NCI-H2196 treated with DMSO at 0.1 percent for 48 hours (cell line): ENCODE data around the gene DNAL4.

ENCODE experiments used
- DNase-seq: peaks from one replicate; lab custom pipeline; 2025; ENCODE audit not compliant: unreplicated experiment; lab: John Stamatoyannopoulos, UW

The DNAL4 gene

DNA sequence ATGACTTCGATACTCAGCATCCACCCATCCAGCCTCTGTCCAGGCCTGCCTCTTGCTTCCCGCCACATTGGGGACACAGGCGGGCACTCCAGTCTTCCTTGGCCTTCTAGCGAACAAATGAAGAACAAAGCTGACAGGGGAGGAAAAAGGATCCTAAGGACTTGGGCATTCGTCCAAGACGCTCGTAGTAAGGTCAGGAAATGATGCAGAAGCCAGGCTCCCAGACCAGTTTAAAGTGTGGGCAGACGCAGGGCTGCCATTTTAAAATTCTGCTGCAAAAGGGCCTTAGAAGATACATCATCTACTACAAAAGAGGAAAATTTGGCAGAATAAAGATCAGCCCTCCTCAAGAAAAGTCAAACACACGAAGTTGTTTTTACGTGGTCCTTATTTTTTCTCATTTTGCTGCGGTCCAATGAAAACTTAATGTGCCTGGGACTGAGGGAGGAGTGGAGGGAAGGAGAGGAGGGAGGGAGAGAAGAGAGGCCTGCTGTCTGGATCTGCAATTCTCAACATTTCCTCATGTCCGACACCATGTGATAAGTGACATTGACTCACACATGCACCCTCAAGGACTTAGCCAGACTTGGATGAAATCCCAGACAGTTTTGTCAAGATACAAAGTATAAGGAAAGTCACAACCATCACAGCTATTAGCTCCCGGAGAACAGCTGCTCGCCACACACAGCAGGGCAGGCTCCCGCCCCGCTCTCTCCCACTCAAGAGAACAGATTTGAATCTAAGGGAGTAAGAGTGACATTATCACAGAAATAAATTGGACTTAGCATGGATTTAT is 5.7 kb downstream of the DNAL4 start:
- peak; percentile 35 for DNase-seq

- DNase-seq: no peak
Observed at GRCh38 chr22:38786631-38787030, 7.3 kb downstream of the DNAL4 start.

DNA sequence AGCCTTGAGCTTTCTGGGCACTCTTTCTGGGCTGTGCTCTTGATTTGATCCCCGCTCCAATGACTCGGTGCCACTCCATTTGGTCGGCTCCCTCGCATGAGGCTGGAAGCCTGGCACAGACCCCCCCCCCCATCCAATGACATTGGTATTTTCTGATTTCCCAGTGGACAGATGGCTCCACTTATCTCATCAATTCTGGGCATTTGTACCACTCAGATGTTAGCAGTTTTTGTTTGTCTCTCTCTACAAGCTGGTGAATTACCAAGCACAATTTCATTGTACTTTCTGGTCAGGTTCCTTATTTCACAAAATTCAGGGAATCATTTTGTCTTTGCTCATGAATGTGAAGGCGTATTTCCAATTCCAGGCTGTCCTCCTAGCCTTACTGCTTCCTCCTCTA is 9.1 kb downstream of the DNAL4 start:
- no peak for DNase-seq

DNA sequence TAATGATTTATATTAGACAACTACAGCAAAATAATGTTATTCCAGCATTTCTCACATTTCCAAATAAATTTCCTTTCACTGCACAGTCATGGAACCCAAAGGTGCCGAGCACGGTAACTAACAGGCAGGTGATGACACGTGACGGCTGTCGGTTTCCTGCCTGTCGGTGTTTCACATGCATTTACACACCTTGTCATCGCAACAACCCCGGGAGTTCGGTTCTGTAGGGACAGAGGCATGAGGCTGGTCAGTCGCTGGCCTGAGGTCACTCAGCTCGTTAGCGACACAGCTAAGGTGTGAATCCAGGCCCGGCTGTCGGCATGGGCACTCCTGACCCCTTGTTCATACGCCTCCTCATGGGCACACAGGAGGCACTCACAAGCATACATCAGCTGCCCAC is 9.9 kb downstream of the DNAL4 start:
- no peak for DNase-seq

- DNase-seq: no peak
Observed at GRCh38 chr22:38783095-38783615, 10.8 kb downstream of the DNAL4 start.

DNA sequence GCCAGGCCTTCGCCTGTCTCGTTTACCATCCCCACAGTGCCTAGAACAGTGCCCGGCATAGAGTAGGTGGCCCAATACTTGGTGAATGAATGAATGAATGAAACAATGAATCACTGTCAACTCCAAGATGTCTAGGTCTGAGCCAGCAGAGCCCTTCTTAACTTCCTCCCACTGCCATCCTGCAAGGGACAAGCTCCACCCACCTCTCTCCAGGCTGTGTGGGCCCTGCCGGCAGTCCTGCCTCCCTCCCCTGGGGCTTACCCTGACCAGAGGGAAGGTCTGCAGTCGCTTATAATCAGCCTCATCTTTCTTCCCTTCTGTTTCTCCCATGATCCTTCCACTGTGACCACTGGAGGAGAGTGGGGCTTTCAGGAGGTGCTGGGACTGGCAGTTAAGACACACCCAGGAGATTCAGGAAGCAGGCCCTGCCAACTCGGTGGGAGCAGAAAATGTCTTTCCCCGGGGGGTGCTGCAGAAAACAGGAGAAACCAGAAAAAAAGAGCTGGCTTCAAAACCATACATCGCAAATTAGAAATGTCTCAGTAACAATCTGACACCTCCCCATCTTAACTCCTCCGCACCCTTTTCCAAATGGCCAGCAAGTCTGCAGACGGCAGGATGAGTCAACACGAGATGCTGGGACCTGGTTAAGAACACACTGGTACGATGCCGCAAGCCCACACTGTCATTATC is 11.4 kb downstream of the DNAL4 start:
- no peak for DNase-seq

- DNase-seq: no peak
Observed at GRCh38 chr22:38781033-38781432, 12.9 kb downstream of the DNAL4 start.

DNA sequence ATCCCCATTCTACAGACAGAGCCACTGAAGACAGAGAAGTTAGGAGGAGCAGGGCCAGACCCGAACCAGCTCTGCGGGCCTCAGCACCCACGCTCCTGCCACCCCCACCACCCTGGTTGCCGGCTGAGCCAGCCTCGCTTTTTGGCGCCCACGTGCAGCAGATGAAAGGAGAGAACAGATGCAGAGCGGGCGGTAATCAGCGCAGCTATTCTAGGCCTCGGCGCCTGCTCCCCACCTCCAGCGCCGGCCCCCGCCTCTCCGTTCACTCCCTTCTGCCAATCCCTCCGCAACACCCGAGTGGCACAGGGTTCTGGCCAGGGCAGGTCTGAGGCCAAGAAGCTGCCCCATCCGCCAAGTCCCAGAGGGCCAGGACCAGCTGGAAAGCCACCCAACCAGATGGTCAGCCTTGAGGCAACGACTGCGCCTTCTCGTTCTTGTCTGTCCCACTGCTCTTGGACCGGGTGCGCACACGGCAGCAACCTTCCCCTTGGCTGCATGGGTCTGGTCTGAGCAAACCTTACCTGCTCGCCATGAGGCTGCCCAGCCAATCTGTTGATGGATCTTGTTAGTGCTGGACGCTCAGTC is 16.8 kb downstream of the DNAL4 start:
- no peak for DNase-seq

DNA sequence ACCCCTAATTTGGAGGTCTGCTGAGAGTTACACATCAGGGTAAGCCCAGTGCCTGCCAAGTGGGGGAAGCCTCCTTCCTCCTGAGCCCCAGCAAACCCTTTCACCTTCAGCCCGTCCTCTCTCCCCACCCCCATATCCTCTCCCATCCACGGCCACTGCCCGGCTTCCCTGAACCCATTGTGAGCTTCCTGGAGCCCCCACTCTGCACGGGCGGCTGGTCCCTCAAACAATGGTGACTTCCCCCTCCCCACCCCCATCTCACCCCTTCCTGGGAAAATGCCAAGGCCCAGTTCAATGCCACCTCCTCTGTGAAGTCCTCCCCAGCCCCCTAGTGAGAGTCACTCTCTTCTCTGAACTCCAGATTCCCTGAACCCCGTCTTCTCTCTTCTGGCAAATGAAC is 17.9 kb downstream of the DNAL4 start:
- DNase-seq: no peak

- DNase-seq: no peak
Observed at GRCh38 chr22:38775656-38776055, 18.3 kb downstream of the DNAL4 start.

DNA sequence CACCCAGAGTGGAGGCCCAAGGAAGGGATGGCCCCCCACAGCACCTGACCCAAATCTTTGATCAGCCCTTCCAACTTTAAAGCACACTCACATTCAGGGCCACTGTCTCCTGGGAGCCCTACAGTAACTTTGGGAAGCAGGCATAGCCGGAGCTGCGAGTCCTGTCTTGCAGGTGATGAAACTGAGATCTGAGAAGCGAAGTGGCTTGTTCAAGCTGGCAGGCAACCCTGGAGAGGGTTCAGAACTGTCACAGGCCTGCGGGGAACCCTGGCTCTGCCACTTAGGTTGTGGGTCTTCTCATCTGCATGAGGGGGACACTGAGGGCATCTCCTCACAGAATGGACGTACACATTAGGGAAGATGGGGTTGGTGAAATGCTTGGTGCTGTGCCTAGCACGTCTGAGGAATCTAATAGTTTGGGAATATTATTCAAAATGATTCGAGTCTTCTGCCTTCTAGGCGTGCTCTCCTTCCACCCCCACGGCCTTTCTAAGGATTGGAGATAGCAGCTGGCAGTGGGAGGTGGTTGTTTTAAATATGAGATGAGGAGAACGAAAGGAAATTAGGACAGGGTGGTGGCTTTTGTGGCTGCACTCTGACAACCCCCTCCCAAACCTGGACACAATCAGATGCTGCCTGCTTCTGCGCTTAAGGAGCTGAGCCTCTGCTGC is 19.3 kb downstream of the DNAL4 start:
- no peak for DNase-seq

- no peak for DNase-seq
Observed at GRCh38 chr22:38773363-38773946, 20.5 kb downstream of the DNAL4 start.

DNA sequence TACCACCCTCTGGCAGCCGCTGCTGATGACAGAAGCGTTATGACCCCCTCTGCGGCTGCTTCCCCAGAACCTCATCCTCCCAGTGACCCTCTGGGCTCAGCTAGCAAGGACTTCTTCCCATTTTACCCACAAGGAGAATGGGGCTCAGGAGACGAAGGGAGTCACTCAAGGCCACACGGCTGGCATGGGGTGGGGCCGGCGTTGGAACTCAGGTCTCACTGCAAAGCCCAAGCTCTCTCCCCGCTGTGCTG is 21.4 kb downstream of the DNAL4 start:
- DNase-seq: no peak

- DNase-seq: no peak
Observed at GRCh38 chr22:38770257-38770949, 23.5 kb downstream of the DNAL4 start.

DNA sequence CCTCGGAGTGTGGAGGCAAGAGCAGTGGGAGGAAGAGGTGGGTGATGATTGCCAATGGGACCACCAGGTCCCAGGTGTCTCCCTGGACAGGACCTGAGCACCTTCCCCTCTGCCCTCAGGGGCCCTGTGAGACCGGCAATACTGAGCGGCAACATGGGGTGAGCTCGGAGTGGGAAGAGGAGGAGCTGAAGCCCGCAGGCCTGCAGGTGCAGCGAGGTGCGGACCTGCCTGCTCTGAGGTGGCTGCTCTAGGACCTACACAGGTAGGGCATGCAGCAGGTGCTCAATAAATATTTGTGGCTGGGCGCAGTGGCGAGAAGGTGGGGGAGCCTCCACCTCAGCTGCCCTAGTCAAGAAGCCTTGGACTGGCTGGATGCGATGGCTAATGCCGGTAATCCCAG is 25.9 kb downstream of the DNAL4 start:
- DNase-seq: no peak

DNA sequence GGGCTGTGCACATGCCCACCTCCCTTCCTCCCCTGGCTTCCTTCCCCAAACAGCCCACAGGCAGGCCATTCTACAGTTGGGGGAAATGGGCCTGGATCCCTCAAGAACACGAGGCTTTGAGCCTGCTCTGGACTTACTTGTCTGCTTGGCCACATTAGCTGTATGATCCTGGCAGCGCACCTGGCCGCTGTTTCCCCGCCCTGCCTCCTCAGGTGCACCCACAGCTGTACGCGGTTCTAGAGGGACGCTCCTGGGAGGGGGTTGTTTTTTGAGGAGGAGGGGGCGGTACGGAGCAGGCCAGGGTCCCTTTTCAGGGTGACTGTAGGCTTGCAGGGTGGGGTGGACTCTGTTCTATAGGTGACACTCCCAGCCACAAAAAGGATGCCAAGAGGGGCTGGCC is 26.6 kb downstream of the DNAL4 start:
- DNase-seq: no peak

DNA sequence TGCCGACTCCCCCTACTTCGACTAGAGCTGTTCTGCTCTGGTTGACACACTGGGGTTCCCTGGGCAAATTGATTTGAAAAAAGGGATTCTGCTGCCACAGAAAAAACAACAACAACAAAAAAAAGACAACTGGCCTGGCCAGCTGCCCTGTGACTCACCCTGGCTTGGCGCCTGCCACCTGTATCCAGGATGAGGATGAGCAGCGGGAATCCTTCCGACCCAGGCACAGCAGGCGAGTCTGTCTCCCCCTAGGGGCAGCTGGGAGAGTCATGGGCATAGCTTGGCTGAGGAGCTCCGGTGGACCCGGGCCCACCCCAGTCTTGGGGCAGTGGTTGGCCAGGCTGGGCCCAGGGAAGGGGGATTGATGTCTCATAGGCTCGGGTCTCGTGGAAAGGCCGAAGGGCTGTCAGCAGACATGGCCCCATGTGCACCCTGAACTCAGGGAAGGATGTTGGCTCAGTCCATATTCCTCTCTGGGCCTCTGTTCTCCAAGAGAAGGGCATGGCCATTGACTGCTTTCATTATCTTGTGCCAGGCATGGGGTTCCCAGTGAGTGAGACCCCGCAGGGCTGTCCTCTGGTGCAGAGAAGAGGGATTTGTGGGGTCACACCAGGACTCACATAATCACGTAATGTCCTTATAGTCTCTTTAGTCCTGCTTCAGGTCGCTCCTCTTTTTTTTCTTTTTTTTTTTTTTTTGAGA is 27.7 kb downstream of the DNAL4 start:
- peak; percentile 50 for DNase-seq

DNA sequence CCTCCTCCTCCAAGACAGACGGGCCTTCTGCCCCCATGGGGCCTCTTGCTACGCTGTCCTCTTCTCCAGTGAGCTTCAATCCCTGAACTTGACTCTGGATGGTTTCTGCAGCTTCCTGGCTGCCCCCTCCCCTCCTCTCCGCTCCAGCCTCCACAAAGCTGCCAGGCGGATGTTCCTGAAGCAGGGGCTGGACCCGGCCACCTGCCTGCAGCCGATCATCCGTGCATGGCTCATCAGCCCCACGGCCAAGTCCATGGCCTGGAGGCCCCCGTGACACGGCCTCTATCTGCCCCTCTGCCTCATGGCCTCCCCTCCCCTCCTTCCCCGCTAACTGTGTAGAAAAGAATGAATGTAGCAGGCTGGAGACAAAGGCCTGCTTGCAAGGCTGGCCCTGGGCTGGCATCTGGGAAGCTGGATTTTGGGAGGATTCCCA is 31.4 kb downstream of the DNAL4 start:
- no peak for DNase-seq

DNA sequence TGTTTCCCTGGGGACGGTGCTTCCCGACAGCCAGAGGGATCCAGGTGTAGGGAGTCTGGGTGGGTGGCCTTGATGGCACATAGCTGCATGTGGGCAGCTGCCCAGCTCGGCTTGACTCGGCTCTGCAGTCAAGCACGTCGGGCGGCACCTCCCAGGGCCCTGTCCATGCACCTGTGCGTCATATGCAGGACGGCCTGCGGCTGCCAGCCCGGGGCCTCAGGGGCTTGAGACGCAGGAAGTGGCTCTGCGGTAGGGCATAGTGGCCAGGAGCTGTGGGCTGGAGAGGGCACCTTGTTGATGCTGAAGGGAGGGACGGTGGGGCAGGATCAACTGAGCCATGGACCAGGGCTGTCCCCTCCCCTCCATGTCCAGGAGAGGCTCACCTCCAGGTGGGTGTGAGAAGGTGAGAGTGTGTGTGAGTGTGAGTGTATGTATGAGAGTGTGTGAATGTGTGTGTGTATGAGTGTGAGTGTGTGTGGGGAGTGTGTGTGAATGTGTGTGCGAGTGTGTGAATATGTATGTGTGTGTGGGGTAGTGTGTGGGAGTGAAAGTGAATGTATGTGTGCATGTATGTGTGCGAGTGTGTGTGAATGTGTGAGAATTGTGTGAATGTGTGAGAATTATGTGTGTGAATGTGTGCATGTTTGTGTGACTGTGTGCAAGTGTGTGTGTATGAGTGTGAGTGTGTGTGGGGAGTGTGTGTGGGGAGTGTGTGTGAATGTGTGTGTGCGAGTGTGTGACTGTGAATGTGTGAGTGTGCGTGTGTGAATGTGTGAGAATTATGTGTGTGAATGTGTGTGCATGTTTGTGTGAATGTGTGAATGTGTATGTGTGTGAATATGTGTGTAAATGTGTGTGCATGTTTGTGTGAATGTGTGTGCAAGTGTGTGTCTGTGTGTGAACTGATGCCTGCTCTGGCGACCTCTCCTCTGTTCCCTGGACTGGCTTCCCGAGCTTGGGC is 32.5 kb downstream of the DNAL4 start:
- no peak for DNase-seq
